ENCODE results near the gene BPI.

DNA sequence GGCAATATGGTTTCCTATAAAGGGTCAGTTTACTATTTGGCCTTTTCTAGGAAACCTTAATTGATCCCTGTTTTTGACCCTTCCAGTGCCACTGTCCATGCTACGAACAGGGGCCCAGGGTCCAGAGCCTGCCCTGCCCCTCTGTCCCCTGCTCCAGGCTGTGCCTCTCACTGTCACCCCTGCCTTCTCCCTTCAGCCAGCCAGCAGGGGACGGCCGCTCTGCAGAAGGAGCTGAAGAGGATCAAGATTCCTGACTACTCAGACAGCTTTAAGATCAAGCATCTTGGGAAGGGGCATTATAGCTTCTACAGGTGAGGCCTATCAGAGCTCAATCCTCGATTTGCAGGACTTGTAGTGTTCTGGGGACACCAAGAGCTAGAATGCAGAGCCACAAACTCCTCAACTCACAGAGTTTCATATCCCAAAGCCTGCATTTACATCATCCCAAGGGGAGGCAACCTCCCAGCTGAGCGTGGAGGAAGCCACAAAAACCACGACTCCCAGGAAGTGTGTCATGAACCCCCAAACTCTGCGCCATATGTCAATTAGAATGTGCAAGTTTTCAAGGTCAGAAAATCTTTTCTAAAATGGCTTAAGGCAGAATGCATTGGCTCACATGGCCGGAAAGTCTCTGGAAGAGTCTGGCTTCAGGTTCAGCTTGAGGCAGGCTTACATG is 3.6 kb downstream of the BPI start:
- TF ChIP-seq POLR2AphosphoS5 (IDR thresholded peaks at IDR 0.05) = no peak
- TF ChIP-seq, protein P1, sequence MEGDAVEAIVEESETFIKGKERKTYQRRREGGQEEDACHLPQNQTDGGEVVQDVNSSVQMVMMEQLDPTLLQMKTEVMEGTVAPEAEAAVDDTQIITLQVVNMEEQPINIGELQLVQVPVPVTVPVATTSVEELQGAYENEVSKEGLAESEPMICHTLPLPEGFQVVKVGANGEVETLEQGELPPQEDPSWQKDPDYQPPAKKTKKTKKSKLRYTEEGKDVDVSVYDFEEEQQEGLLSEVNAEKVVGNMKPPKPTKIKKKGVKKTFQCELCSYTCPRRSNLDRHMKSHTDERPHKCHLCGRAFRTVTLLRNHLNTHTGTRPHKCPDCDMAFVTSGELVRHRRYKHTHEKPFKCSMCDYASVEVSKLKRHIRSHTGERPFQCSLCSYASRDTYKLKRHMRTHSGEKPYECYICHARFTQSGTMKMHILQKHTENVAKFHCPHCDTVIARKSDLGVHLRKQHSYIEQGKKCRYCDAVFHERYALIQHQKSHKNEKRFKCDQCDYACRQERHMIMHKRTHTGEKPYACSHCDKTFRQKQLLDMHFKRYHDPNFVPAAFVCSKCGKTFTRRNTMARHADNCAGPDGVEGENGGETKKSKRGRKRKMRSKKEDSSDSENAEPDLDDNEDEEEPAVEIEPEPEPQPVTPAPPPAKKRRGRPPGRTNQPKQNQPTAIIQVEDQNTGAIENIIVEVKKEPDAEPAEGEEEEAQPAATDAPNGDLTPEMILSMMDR (IDR thresholded peaks at IDR 0.05) = no peak
- no peak for TF ChIP-seq POLR2A (IDR thresholded peaks at IDR 0.05; ENCODE audit: low read depth)
